HL-60/S4 treated with retinoic acid at 250 ng/mL for 4 days and 3 days (cell line): ENCODE data around the gene KIF2A.

Source experiments
- in situ Hi-C: fragments of 300-500 bp; cut with MboI; formaldehyde crosslinking; loops from 2 replicates; pipeline ENCODE4 v1.7.0; 2022; ENCODE audit warnings: low sequenced_read_pairs

The KIF2A gene

GRCh38 chr5:62374090-62374489, 68.1 kb downstream of the KIF2A start:
- in situ Hi-C loops = no loop called here

- in situ Hi-C loops = no loop called here
Observed at GRCh38 chr5:62375627-62376026, 69.6 kb downstream of the KIF2A start.

GRCh38 chr5:62376064-62376463, 70.1 kb downstream of the KIF2A start:
- in situ Hi-C loops = no loop called here

GRCh38 chr5:62385131-62385530, 79.1 kb downstream of the KIF2A start:
- in situ Hi-C loops = no loop called here

DNA sequence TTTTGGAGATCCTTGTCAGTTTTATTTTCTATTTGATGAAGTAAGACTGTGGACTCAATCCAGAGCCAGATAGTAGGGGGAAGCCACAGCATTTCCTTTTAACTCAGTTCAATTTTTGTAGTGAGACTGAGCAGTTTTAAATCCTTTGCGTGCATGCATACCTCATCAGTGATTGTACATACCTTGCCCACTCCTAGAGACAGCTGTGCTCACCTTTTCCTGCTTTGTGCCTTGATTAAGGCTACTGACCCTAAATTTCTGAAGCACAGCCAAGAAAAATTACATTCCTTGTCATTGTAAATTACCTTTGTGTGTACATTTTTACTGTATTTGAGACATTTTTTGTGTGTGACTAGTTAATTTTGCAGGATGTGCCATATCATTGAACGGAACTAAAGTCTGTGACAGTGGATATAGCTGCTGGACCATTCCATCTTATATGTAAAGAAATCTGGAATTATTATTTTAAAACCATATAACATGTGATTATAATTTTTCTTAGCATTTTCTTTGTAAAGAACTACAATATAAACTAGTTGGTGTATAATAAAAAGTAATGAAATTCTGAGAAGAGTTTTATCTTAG, 79.9 kb downstream of the KIF2A start:
- in situ Hi-C loops = no loop called here

- in situ Hi-C loops = no loop called here
Observed at GRCh38 chr5:62386824-62387223, 80.8 kb downstream of the KIF2A start.

DNA sequence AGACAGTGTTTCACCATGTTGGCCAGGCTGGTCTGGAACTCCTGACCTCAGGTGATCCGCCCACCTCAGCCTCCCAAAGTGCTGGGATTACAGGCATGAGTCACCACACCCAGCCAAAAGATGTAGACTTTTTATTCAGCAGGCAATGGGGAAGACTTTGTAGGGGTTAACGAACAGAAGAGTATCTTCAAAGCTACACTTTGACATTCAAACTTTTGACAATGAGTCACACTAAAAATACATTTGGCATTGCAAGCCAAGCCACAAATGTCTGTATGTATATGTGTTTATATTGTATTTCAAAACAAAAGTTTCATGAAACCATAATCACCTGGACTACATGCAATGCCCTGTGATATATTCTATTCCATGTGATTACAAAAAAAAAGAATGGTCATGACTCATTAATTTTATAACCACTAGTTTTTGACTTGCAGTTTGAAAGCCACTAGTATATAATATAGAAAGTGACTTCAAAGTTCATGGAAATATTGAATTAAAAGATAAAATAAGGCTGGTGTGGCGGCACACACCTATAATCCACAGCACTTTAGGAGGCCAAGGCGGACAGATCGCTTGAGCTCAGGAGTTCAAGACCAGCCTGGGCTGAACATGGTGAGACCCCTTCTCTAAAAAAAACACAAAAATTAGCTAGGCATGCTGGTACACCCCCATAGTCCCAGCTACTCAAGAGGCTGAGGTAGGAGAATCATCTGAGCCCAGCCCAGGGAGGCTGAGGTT, 89.4 kb downstream of the KIF2A start:
- in situ Hi-C loops = no loop called here

DNA sequence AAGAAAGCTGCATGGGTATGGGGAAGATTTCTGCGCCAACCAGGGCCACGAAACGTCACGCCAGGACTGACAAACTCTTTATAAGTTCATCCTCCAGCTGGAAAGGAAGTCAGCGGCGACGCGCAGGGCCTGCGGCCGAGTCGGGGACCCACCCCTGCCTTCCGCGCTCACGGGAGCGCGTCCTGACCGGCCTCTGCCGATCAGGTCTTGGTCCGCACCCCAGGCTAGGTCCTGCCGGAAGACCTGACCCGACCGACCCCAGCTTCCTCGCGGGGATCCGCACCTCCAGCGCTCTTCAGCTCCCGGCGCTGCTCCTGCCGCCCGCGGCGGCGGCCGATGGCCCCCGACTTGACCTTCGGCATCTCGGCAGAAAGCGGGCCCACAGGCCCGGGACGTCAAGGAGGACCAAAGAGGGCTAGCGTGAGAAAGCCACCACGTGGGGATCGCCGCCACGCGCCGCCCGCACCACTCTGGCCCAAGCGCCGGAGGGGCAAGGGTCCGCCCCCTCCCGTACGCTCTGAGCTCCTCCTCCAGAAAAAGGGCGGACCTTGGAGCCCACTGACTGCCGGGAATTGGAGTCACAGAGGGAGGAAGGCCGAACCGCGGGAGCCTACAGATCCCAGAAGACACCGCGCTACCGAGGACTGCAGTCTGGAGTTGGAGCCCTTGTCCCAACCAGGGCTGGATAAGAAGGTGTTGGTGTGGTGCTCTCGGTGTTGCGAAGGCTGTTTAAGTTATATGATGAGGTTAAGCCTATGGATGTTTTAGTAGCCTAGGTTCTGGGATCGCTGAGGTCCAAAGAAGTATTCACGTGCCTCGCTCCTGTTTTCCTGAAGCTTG, 97.6 kb downstream of the KIF2A start, which contains the start of gene DIMT1:
Gene DIMT1, minus strand, starts transcription at position 495 of the 840 bp plus-strand sequence. Its CDS starts 133 bp downstream, at position 362.
- in situ Hi-C loops = no loop called here

DNA sequence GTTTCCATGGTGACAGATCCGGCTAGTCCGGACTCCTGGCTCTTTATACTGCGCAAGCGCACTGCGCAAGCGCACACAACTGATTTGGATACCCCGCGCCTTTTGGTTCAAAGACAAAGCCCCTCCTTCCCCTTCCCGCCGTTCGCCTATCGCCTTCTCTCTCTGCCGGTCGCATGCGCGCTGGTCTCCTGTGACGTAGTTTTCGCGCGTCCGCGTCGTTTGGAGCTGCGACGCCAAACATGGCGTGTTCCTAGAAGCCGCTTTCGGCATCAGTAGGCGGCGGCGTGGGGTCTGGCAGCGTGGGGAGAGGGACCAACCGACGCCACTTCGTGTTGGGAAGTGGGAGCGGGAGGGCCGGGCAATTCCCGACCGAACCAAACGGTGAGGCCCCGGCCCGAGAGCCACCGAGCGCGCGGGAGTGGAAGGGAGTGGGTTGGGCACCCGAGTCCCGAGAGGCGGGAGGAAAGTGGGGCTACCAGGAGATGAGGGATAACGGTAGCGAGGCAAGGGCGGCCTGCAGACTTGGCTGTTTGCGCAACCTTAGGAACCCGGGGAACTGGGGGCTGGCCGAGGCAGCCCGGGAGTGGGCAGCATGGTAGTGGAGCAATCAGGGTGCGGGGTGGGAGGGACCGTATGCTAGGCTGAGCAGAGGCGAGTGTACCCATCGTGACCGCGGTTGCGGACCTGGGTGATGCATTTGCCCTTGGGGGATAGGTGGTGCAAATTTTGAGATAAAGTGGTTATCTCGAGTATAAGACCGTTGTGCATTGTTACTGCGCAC, 106.7 kb downstream of the KIF2A start, which contains the start of gene IPO11:
Gene IPO11, plus strand, starts transcription at position 215 of the 781 bp plus-strand sequence. CDS start 24,517 bp downstream, outside the sequence.
- in situ Hi-C loops = no loop called here

- in situ Hi-C loops = no loop called here
Observed at GRCh38 chr5:62413711-62414110, 107.7 kb downstream of the KIF2A start.

- in situ Hi-C loops = no loop called here
Observed at GRCh38 chr5:62418462-62419076, 112.6 kb downstream of the KIF2A start.

GRCh38 chr5:62419609-62420008, 113.6 kb downstream of the KIF2A start:
- in situ Hi-C loops = no loop called here

GRCh38 chr5:62421414-62421813, 115.4 kb downstream of the KIF2A start:
- in situ Hi-C loops = no loop called here

DNA sequence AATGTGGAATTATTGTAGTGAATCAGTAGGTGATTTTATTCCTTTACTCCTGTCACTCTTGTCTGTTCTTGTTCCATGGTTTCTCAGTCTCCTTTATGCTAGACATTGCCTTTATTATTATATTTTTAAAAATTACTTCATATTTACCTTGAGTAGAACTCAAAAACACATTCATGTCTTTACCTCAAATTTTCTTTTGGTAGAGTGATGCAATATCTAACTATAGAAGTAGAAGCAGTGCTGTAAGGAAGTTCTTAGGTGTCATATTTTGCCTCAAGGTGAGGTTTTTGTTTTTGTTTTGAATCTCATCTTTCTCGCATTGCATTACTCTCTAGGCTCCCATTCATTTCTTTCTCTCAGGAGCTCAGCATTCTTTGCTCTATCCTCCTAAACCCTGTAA, 118.8 kb downstream of the KIF2A start:
- in situ Hi-C loops = no loop called here

DNA sequence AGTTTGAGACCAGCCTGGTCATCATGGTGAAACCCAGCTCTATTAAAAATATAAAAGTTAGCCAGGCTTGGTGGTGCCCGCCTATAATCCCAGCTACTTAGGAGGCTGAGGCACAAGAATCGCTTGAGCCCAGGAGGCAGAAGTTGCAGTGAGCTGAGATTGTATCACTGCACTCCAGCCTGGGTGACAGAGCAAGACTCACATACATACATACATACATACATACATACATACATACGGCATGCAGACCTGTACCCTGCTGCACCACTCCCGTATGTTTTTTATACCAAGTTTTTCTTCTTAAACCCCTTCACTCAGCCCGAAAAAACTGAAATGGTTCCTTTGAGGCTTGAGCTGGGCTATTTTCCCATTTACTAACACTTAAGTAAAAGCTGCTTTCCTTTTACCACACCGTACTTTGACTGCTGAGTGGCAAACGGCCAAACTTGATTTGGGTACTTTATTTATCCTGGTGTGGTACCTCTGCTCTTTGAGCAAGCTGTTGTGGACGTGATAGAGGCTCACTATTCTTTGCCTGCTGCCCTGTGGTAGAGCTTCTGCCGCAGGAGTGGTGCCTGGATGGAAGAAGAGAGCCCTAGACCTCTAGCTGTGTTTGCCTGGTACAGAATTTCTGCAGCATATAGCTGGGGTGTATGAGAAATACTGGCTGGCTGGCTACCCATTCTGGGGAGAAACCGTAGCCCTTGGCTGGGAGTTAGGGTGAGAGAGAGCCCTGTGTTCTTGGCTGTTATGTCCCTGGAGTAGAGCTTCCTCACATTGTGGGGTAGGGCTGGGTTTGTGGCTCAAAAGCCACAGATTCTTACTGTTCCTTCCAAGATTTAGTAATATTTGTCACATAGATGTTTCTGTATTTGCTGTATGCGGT, 126.0 kb downstream of the KIF2A start:
- in situ Hi-C loops = no loop called here

- in situ Hi-C loops = no loop called here
Observed at GRCh38 chr5:62432621-62433064, 126.6 kb downstream of the KIF2A start.
